Activated CD4-positive, alpha-beta T cell treated with anti-CD3 and anti-CD28 coated beads for 1 hour (primary cell): ENCODE results near the gene GREM1.

ENCODE experiments used
- DNase-seq: peaks from one replicate; pipeline ENCODE4 v3.0.0-alpha.2; 2020

Gene GREM1

DNA sequence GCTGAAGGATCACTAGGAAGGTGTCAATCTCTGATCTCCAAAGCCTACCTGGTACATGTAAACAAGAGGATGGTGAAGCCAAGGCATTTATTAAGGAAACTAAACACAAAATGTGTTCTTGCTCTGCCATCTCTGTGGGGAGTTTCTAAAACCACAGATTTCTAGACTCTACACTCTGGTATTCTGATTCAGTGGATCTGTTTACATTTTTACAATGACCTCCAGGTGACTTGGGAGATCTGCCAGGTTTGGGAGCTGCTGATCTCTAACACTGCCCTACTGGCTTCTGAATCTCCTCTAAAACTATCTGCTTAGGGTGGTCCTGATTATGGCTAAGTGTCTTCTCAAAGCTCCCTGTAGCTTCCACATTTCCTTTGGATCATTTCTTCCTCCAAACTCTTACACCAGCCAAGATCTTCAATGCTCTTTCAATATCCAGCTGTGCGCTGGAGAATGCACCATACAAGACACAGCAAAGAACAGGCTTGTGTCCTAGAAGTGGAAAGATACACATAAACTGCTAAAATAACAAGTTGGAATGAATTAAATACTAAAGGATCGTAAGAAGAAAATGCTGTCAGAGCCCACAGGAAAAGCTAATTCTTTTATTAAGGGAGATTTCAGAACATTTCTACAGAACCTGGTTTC, 72.7 kb downstream of the GREM1 start:
- no peak for DNase-seq

DNA sequence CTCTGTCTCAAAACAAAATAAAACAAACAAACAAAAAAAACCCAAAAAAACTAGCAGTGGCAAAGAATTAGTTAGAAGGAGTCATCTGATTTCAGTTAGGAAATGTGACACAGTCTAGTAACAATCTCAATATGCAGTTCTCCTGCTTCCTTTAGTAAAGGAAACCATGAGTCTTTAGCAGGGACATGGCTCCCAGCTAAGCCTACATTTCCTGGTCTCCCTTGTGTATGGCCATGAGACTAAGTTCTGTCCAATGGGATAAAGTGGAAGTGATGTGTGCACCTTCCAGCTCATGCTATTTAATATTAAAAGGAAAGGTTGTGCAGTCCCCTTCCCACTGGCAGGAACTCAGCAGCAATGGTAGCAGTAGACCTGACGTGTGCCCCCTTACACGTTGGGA, 74.6 kb downstream of the GREM1 start:
- DNase-seq = no peak
